NCI-H526 (cell line): ENCODE results near the gene TSSK6.

ENCODE experiments used
- DNase-seq, 2 experiments: peaks; one replicate each; lab custom pipeline; 2025; lab: John Stamatoyannopoulos, UW

TSSK6 gene

GRCh38 chr19:19505669-19506326 lies 9.6 kb downstream of the TSSK6 start:
- no peak for DNase-seq

DNA sequence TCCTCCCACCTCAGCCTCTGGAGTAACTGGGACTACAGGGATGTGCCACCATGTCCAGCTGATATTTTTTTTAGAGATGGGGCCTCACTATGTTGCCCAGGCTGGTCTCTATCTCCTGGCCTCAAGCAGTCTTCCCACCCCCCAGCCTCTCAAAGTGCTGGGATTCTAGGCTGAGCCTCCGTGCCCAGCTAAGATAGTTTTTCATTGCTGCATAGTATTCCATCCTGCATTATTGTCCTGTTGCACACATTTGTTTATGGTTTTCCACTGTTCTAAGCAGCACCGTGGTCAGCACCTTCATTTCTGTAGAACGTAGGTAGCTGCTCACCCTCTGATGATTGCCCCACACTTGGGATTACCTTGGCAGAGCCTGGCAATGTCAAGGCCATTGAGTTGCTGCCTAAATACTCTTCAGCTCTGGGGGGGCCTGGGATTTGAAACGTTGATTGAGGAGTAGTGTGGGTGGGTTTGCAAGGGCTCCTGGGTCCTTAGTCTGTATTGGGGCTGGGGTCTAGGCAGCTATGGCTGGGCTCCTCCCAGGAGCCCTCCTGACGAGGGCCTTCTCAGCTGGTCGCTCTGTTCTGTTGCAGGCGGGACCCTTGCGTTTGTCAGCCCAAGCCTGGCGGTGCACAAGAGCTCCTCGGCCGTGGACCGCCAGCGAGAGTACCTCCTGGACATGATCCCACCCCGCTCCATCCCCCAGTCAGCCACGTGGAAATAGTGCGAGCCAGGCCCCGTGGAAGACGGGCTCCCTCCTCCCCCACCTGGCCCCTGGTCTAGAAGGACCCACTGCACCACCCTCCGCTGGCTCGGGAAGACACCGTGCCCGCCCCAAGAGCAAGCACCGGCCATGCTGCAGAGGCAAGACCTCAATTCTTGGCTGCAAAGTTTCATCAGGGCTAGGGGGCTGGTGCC lies 10.3 kb downstream of the TSSK6 start:
- no peak for DNase-seq

- no peak for DNase-seq
Measured at GRCh38 chr19:19502808-19503602, 12.3 kb downstream of the TSSK6 start.

GRCh38 chr19:19502281-19502680 lies 13.1 kb downstream of the TSSK6 start:
- no peak for DNase-seq

- DNase-seq, result no peak
Measured at GRCh38 chr19:19501798-19502197, 13.6 kb downstream of the TSSK6 start.

GRCh38 chr19:19500975-19501644 lies 14.2 kb downstream of the TSSK6 start:
- DNase-seq, result no peak

GRCh38 chr19:19499272-19499995 lies 15.9 kb downstream of the TSSK6 start:
- DNase-seq, result no peak

DNA sequence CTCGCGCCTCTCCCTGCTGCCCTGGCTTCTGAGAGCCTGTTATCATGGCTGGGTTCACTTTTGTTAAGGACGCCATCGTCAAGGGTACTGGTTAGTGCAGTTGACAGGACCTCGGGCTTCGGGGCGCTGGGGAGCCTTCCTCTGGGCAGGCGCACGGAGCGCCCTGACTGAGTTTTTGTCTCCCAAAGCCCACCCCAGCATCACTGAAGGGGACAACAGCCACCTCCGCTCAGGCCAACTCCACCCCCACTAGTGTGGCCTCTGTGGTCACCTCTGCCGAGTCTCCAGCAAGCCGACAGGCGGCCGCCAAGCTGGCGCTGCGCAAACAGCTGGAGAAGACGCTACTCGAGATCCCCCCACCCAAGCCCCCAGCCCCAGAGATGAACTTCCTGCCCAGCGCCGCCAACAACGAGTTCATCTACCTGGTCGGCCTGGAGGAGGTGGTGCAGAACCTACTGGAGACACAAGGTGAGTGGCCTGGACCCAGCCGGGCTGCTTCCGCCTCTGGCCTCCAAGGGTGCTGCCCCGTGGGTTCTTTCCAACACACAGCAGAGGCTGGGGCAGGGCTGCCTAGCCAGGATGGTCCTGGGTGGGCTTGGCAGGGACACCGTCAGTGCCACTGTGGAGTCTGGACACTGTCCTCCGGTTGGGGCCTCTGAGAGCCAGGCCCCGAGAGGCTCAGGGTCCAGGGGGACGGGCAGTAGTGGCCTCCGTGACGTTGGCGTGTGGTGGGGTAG lies 16.9 kb downstream of the TSSK6 start:
- no peak for DNase-seq

DNA sequence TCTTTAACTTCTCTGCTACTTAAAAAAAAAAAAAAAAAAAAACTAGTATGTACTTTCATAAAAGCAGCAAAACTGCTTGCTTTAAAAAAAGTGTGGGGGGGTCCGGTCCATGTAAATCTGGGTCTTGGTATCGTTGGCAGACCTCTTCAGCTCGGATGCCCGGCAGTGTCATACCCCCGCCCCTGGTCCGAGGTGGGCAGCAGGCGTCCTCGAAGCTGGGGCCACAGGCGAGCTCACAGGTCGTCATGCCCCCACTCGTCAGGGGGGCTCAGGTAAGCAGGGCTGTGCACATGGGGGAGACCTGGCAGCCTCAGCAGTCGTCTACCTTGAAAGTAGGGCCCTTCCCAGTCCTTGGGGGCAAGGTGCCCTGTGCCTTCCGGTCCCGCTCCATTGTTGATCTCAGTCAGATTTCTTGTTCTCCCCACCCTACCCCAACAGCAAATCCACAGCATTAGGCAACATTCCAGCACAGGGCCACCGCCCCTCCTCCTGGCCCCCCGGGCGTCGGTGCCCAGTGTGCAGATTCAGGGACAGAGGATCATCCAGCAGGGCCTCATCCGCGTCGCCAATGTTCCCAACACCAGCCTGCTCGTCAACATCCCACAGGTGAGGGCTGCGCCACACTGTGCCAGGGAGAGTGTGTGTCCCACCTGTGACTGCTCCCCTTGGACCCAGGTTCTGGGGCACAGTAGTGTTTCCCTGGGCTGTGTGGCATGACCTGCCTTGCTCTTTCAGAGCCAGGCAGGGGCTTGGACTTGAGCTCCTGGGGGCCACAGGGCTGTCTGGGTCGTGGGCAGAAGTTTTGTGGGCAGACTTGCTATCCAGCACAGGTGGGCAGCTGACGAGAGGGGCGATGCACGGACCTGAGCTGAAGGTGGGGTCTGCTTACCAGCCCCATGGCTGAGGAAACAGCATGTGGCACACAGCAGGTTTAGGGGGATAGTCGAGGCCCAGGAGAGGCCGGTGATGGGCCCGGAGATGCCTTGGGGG lies 19.4 kb downstream of the TSSK6 start:
- DNase-seq, result no peak

GRCh38 chr19:19493841-19494546 lies 21.4 kb downstream of the TSSK6 start:
- no peak for DNase-seq

GRCh38 chr19:19492026-19492610 lies 23.2 kb downstream of the TSSK6 start:
- no peak for DNase-seq

DNA sequence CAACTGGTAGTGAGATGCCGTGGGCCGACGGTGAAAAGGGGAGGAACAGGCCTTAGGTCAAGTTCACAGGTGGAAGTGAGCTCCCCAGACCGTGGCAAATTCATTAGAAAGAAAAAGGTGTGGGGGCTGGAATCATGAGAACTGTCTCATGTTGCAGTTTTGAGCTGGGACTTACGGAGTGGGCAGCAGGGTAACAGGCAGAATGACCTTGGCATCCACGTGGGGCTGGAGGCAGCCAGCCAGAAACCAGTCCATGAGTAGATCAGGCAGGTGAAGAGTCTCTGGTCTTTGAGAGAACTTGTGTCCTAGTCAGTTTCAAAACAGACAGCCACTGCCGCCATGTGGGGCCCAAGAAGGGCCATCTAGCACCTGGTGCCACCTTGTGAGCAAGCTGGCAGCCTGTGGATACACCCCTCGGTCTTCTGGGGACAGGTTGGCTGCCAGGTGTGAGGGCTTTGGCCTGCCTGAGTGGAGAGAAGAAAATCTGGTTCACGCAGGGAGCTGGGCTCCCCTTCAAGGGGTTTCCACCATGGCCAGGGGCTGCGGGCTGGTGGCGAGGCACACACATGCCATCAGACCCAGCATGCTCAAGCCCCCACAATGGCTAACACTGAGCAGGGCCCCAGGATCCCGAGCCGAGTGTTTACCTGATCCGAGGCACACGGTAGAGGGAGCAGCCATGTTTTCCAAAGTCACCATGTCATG lies 23.9 kb downstream of the TSSK6 start:
- no peak for DNase-seq

GRCh38 chr19:19490214-19490968 lies 25.0 kb downstream of the TSSK6 start:
- DNase-seq, result peak; percentile 54 to 60

- no peak for DNase-seq
Measured at GRCh38 chr19:19489804-19490204, 25.5 kb downstream of the TSSK6 start.

DNA sequence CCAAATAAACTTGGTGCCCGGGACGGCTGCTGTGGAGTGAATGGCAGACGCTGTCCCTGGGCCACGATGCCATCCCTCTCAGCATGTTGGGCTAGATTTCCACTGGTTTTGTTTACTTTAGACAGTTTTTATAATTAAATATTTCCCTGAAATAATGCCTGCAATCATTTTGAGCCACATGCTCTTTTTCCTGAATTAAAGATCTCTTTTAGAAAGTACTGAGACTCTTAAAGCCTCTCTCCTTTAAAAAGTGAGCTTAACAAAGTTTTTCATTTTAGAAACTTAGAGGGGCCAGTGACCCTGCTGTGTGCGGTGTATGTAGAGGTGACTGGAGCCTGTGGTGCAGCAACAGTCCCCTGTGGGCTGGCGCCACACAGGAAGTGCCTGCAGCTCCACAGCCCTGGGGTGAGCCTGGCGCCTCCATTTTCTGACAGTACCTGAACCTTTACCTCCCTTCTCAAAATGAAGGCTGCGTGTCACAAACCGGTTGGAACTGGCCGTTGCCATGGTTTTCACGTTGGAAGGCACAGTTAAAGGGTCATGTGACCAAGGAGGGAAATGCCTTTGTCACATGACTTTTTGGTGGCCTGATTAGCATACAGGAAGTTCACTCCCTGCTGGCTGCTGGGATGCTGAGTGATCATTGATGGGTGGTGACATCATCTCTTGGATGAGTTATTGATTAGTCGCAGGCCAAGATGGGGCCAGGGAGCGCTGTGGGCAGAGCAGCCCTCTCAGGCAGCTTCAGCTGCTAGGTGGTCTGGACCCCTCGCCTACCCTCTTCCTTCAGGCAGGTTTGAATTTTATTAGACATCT lies 26.3 kb downstream of the TSSK6 start:
- DNase-seq, result no peak
